NCI-H748 (cell line): ENCODE measurements around the gene DNMT3A.
A peak's percentile ranks its signal among the peaks of the same experiment; 100 is the strongest.
"Not testable (repeated sequence)": the region's sequence is repeated elsewhere in the genome, so short reads cannot be mapped to it uniquely, and the experiment has no call there.

ENCODE experiments used
- DNase-seq: peaks from one replicate; lab custom pipeline; 2025; ENCODE audit not compliant: unreplicated experiment; lab: John Stamatoyannopoulos, UW

DNMT3A gene

DNA sequence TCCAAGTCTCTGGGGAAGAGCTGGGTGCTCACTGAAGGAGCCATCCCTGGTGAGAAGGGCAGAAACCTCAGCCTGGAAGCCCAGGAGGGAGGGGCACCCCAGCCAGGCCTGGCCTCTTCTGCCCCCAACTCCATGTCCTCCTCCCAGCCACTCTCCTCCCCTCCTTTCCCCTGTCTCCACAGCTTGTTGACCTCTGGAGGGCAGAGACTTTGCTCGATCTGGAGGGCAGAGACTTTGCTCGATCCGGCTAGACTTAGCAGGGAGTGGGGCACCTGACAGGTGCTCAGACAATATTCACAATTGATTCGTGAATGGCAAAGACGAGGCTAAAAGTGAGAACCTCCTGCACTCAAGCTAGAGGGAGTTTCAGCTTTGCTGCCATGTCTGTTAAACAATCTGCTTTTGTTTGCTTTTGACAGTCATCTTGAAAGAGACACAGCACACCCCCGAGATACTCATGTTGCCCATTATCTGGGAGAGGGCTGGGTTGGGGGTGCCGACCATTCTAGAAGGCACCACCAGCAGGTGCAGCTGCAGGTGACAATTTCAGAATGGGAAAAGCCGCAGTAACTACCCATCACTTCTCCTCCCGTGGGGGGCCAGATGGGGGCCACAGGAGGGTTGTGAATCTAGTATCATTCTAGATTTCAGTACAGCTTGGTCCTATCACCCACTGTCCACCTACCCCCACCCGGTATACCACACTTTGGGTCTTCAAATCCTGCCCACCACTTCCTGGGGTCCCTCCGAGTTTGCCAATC lies 54.8 kb downstream of the DNMT3A start:
- DNase-seq, result peak; percentile 39

DNA sequence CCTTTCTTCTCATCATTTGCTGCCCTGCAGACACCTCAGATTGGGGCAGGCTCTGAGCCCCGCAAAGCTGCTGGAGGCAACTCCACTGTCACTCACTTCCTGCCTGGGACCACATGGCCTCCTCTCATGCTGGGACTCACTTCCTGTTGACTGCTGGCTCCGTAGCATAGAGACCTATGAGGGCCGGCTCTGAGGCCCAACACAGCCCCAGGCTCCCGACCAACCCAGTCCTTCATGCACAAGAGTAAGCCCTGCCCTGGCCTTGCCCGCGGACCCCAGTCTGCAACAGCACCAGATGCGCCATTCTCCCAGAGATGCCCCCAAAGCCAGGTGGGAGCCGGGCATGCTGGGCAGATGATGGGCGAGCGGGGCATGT lies 55.7 kb downstream of the DNMT3A start:
- no peak for DNase-seq

DNA sequence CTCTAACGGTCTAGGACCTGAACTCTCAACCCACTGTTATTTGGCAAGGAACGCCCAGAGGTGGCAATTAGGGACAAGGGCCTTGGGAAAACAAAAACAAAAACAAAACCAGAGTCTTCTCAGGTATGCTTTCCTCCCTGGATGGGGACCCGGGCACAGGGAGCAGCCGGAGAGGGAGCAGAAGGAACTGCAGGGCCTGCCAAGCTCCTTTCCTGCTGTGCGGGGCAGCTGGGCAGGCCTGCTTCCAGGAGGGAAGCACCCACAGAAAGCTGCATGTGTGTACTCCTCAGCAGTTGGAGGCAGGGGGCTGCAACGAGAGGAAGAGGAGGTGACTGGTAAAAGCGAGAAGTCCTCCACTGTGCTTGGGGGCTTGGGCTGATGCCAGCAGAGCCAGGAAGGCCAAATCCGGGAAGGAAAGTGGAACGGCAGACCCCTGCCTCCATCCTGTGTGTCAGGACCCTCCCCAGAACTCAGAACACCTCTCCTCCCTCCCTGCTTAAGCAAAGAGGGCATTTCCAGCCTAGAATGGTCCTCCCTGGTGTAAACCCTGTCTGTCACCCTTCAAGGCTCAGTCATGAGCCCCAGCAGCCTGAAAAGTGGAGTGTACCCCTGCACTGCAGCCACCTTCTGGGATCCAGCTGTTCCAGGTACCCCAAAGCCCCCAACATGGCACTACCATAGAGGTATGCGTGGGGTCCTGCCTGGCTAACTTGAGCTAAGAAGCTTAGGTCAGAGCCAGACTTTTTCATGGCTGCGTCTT lies 56.3 kb downstream of the DNMT3A start:
- no peak for DNase-seq

DNA sequence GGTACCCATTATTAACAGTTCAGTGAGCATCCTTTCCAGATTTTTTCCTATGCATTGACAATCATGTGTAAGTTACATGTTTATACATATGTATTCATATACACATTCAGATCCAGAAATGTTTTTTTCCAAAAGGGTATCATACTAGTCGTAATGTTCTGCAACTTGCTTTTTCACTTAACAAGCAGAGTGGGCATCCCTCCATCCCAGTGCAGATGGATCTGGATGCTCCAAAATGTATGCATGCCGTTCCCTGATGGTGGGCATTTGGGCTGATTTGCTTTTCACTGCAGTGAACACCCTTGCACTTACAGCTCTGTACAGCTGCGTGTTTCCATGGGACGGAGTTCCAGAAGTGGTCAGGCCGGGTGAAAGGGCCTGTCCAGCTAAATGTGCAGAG lies 57.0 kb downstream of the DNMT3A start:
- DNase-seq, result no peak

DNA sequence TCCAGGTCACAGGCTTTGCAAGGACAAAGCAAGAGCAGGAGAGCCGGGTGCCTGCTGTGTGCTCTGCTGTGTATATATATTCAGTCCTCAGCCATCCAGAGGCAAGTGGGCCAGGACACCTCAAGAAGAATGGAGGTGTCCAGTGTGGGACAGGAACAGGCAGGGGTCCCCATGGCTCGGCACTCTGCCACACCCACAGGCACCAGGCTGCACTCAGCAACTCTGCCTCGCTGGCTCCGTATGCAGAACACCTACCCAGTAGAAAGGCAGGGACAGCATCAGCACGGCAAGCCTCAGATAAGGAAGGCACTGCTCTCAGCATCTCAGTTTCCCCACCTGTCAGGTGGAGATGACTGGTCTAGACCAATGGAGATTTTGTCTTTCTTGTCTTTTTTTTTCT lies 57.8 kb downstream of the DNMT3A start:
- DNase-seq, result no peak

DNA sequence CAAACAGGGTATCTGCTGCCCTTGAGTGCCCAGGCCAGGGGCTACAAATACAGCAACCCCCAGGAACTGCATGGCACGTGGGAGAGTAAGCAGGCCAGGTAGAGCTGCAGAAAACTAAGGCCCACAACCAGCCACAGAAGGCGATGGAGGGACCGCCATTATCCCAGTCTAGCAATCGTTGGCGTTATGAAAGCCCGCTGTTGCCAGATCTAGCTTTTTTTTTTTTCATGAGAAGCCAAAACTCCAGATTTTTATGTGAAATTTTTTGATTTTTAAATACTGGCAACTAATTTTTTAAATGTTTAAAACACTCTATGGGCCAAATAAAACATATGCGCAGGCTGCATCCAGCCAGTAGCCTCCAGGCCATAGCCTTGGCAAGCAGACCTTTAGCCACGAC lies 59.8 kb downstream of the DNMT3A start:
- no peak for DNase-seq

DNA sequence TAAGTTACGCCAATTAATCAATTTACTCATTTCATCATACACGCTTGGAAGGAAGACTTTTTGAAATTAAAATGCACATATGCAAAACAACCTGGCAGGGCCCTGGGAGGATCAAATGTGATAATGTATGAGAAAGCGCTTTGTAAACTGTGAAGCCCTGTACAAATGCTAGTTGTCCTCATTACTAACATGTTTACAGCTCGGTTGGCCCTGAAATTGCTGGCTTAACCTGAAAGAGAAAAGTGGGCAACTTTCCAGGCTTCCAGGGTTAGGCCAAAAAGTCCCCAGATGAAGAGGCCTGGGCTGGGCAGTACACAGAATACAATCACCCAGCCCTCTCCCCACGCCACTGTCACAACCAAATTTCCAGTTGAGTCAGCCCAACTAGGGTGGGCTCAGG lies 60.2 kb downstream of the DNMT3A start:
- no peak for DNase-seq

DNA sequence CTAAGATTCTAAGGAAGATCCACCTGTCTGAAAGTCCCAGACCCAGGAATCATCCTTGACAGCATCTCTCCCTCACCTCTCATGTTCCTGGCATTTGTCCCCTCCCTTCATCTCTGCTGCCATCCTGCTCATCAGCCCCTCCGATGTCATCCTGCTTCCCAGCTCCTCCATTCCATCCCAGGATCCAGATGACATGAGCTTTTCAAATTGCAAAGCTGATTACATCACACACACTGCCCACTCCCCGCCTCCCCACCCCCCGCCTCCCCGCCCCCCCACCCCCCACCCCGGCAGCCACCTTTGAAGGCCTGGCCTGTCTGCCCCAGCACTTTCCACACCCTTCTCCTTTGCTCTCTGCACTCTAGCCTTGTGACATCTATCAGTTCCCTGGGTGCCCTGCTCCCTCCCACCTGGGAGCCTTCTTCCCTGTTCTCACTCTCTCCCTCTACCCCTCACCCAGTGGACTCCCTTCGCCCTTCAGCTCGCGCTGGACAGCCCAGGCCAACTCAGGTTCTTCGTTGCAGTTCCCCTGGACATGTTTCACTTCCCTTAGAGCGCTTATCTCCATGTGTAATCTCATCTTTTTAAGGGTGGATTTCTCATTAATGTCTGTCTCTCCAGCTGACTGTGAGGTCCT lies 61.6 kb downstream of the DNMT3A start:
- no peak for DNase-seq

DNA sequence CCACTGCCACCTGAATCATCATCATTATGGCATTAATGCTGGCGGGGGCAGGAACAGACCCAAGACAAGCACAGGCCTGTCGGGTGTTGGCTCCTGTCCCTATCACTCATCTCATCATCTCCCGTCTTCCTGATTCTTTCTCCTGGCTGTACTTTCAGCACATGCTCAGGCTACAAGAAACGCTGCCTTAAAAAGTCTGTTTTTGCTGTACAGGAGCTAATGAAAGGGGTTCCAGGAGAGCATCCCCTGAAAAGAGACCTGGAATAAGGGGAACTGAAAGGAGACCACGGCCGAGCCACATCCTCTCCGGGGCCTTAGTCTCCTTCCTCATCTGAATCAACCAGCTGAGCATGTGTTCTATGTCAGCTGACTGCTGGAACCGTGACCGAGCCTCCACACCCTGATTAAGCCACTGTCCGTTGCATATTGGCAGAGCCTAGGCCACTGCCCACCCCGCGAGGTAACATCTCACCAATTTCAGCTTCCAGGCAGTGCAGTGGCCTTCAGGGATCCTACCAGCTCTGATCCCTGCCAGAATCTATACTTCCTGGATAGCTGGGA lies 62.6 kb downstream of the DNMT3A start:
- DNase-seq, result no peak

DNA sequence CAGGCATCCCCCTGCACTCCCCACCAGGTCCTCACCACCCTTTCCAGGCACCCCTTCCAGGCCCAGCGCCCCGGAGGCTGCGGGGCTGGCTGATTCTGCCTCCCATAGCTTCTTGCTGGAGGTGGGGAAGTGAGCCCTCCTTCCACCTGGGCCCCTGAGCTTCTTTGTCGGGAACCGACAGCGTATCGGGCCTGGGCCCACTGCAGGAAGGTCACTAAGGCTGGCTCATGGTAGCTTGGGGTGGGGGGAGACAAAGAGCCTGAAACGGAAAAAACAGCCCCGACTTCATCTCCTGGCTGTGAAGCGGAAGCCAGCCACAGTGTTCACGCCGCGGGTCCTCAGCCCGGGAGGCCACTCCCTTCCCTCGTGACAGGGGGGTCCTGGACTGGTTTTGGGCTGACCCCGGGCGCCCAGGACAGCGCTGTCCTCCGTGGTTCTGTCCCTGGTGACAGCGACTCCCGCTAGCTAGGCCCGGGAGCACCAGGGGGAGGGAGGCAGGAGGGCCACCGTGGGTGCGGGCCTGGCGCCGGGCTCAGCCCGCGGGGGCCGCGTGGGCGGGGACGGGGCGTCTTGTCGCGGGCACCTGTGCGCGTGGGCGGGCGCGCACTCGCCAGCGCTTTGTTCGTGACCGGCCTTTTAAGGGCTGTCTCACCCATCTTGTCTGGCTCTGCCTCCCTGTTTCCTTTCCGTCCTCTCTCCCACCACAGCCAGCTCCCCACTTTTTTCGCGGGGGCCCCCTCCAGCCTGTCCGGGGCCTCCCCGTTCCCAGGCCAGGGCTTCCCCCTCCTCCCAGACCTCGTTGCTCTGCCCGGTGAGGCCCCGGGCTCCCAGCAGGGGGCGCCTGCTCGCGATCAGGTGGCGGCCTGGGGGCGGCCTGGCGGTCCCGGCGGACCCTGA lies 64.9 kb downstream of the DNMT3A start:
- DNase-seq, result no peak

DNA sequence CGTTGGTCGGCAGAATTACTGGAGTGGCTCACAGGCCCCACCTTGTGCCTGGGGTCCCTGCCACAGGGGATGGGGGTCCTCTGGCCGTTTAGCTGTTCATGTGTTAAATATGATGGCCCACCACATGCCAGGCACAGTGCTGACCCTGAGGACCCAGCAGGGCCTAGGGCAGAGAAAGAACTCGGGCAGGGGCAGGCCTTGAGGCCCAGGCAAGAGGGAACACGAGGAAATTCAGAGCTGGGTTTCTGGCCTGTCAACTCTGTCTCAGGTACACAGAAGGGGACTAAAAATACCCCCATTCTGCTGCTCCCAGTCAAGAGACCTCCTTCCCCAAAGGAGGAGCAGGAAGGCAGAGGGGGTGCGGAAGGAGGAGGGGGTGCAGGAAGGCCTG lies 66.2 kb downstream of the DNMT3A start:
- no peak for DNase-seq

DNA sequence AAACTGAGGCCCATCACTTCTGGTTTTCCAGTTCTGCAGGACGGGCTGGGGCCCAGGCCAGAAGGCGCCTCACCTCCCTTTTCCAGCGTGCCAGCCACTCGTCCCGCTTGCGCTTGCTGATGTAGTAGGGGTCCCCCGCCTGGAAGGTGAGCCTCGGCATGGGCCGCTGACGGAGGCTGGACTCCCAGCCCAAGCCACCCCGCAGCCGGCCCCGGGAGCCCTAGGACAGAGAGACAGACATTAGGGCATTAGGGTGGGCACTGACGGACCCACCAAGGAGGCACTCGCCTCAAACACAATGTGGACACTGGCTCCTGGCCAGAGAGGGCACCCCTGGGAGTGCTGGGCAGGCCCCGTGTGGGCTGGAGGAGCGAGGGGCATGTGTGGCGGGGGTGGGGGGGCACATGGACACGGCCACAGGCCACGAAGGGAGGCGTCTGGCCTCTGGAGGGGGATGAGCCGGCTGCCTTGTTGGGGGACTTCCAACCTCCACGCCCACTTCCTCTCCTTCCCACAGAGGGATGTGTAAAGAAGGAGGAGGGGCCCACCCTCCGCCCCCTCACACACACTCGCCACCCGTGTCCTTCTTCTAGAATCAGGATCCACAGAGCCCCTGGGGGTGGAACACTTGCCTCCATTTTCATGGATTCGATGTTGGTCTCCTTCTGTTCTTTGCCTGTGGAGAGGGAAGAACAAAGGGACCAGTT lies 66.7 kb downstream of the DNMT3A start:
- no peak for DNase-seq

DNA sequence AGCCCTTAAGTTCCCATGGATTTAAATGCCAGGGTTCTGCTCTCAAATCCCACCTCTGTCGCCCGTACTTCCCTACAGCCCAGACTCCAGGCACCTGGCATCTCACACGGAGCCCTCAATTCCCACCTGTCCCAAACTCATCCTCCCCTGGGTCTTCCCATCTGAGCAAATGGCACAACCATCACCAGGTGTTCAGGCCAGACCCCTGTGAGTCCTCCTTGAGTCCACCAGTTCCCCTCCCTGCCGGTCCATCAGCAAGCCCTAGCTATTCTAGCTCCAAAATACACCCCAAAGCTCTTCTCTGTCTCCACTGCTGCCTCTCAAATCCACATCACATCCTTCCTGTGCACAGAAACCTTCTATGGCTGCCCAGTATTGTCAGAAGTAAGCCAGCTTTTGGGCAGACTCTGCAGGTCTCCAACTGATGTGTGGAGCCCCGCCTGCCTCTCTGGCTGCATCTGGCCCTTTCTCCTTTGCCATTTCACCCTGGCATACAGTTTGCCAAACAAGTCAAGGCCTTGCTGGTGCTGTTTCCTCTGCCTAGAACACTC lies 67.7 kb downstream of the DNMT3A start:
- no peak for DNase-seq

DNA sequence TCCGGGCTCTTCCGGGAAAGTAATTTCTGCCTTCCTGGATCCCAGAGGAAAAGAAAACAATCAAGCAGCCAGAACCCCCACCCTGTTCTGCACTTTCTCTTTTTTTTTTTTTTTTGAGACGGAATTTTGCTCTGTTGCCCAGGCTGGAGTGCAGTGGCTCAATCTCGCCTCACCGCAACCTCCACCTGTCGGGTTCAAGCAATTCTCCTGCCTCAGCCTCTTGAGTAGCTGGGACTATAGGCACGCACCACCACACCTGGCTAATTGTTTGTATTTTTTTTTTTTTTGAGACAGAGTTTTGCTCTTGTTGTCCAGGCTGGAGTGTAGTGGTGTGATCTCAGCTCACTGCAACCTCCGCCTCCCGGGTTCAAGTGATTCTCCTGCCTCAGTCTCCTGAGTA lies 69.0 kb downstream of the DNMT3A start:
- DNase-seq, result not testable (repeated sequence)

DNA sequence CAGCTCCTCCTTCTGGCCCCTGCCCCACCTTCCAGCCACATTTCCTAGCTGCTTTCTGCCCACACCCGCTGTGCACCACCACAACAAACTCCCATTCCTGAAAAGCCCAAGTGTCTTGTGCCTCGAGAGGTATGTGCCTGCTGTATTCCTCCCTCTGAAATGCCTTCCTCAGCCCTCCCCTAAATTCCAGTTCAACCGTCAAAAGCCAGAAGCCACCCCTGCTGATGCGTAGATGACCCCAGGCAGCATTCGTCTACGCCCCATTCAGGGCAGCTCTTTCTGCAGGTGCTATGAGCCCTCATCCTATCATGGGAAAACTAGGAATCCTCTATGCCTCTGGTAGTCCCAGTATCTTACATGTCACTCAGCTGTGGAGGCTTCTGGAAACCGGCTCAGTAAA lies 71.7 kb downstream of the DNMT3A start:
- no peak for DNase-seq

DNA sequence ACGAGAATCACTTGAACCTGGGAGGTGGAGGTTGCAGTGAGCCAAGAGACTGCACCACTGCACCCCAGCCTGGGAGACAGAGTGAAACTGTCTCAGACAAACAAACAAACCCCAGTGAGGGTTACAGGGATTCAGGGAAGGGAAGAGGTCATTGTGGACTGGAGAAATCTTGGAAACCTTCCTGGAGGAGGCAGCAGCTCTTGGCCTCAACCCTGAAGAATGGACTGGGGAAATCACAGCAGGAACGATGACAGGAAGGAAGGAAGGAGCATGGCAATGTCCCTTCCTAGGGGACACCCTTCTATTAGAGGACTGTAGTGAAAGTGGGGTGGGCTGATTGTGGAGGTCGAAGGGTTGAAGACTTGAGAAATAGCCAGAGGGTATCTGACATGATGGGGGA lies 72.5 kb downstream of the DNMT3A start:
- DNase-seq, result no peak

DNA sequence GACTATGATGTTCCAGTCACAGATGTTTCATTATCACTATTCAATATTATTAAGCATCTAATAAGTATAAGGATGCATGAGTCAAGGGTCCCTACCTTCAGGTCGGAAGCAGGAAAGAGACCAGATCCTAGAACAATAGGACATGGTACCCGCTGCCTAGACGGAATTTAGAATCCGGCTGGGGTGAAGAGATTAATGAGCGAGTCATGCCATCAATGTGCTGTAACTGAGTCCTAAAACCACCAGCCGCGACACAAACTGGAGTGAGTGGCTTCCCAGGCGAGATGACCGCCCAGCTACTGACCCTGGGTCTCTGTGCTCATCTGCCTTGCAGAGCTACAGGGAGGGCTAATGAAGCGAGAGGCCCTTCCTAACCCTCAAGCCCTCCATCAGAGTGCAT lies 73.6 kb downstream of the DNMT3A start:
- no peak for DNase-seq

DNA sequence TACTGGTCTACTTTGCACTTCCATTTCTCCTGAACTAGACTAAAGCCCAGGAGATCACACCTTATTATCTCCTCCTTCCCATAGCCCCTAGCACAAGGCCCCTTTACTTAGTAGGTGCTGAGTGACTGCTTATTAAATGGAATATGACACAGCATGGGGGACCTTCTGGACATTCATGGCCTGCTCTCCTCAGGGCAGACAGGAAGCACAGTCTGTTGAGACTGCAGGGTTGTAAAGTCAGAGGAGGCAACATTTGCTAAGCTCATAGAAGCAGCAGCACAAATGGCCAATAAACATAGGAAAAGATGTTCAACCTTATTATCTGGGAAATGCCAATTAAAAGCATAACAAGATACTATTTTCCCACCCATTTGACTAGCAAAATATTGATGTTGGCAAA lies 75.3 kb downstream of the DNMT3A start:
- no peak for DNase-seq

DNA sequence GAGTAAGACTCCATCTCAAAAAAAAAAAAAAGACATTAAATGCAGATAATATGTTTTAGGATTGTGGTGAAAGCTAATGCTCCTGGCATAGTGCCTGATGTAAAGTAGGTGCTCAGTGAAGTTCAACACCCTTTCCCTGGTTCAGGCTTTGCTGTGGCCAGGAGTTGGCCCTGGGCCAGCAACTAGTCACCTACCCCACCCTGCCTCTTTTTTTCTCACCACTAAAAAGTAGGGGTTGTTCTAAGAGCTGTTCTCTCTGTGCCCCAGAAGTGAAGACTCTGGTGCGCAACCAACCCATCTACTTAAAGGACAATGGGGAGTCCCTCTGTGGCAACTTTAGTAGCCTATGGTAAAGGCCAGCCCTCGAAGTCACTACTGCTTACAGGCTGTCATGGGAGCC lies 75.9 kb downstream of the DNMT3A start:
- no peak for DNase-seq

DNA sequence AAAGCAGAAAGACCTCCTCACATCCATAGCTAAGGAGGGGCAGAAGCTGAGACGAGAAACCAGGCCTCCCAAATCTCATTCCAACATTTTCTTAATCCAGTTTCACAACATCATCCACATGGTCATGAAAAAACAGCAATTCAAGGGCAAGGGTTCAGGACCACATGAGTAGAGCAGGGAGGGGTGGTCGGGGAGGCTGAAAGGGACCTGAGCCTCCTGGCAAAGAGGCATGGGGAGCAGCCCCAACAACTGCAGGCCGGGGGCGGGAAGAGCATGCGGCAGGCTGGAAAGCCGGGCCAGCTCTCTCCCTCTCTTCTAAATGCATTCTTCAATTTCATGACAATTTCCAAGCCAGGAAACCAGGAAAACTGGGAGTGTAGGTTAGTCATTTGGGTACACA lies 76.7 kb downstream of the DNMT3A start:
- DNase-seq, result no peak
